HG03045 (cell line): ENCODE data around the gene OVOL3.

Source experiments
- ATAC-seq: cut with Tn5 transposase; IDR thresholded peaks from one replicate; pipeline ENCODE4 v1.9.1; 2021; ENCODE audit warnings: mild to moderate bottlenecking, moderate library complexity; ENCODE audit not compliant: unreplicated experiment

The OVOL3 gene

DNA sequence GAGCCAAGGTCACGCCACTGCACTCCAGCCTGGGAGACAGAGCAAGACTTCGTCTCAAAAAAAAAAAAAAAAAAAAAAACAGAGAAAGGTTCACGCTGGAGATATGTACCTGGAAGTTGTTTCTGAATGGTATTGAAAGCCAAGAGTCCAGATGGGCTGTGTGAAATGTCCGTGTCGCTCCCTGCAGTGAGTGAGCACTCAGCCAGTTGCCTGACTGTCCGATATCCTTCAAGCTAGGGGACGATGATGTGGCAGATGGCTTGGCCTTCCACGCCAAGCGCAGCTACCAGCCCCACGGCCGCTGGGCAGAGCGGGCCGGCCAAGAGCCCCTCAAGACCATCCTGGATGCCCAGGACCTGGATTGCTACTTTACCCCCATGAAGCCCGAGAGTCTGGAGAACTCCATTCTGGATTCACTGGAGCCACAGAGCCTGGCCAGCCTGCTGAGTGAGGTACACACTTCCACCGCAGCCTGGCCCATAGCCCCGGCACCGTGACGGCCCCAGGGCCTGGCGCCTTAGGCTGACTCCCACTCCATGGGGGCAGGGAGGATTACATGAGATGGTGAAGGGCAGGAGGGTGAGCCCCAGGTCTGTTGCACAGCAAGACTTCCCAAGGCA lies 11.7 kb upstream of the OVOL3 start:
- ATAC-seq = no peak

DNA sequence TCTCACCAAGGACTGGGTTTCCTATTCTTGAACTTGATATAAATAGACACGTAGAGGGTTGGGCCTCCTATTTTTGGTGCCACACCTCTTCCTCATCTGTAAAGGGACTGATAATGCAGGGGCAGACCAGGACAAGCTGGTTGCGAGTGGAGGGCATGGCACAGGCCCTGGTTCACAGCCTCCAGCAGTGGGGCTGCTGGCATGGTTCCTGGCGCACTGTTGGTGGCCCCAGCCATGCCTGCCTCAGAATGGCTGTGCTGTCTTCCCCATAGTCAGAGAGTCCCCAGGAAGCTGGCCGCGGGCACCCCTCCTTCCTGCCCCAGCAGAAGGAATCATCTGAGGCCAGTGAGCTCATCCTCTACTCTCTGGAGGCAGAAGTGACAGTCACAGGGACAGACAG lies 10.5 kb upstream of the OVOL3 start:
- no peak for ATAC-seq

DNA sequence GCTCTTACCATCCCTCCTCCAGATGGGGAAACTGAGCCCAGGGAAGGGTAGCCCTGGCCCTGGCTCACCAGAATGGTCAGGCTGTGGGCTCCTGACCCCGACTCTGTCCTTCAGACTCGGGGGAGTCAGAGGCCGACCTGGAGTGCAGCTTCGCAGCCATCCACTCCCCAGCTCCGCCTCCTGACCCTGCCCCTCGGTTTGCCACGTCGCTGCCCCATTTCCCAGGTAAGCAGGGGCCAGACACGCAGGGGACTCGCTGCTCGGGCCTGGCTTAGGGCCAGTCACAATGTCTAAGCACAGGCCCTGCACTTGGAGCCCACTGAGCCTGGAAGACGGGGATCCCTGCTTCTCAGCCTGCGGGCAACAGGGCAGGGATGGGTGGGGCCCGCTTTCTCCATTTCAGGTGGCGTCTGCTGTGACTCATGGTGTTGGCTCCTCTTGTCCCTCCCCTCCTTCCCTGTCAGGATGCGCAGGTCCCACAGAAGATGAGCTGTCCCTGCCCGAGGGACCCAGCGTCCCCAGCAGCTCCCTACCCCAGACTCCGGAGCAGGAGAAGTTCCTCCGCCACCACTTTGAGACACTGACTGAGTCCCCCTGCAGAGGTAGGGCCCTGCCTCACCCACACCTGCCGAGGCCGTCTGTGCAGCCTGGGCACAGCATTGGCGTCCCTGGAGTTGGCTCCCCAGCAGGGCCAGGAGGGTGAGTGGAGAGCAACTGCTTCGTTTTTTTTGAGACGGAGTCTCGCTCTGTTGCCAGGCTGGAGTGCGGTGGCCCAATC lies 9.2 kb upstream of the OVOL3 start:
- ATAC-seq = no peak

- no peak for ATAC-seq
Observed at GRCh38 chr19:36103040-36103626, 7.8 kb upstream of the OVOL3 start.

- ATAC-seq = no peak
Observed at GRCh38 chr19:36103842-36104552, 6.9 kb upstream of the OVOL3 start.

DNA sequence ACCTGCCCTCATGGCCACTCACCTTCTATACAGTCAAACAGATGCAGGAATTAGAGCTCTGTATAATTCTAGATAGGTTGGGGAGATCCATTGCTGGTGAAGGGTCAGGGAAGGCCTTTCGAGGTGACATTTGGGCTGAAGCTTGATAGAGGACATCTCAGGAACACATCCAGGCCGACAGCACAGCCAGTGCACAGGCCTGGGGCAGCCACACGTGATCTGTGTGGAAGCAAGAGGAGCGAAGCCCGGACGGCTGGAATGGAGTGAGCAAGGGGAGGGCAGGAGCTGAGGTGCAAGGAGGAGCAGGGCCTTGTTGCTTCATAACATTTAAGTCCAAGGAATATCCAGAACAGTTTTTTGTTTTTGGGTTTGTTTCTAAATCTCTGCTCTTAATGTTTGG lies 4.5 kb upstream of the OVOL3 start:
- no peak for ATAC-seq

DNA sequence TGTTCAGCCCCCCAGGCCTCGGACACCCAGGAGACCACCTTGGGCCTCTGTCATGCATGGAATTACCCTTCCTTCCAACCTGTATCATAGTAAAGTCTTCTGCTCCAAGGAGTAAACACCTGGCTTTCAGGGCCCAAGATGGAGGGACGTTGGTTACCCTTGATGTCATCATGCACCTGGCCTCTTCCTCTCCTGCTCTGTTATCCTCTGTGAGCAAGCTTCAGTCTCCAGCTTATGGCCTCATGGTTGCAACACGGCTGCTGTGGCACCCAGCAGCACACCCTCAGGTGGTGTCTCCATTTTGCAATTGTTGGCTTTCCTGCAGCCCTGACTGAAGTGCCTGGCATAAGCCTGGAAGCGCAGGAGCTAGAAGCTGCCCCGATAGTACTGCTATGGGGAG lies 4.0 kb upstream of the OVOL3 start:
- no peak for ATAC-seq

GRCh38 chr19:36108684-36109083 lies 2.3 kb upstream of the OVOL3 start:
- no peak for ATAC-seq

DNA sequence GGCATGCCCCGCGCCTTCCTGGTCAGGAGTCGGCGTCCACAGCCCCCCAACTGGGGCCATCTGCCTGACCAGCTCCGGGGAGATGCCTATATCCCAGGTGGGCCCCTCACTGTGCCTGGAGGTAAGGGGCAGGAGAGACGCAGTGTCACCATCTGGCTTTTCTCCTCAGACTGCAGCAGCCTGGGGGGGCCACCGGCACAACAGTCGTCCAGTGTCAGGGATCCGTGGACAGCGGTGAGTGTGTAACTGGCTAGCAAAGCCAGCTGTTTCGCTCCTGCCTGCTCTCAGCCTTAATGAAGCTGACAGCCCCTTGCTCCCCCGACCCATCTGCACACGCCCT lies 227 bp downstream of the OVOL3 start:
- no peak for ATAC-seq

- ATAC-seq = no peak
Observed at GRCh38 chr19:36112678-36113077, 1.7 kb downstream of the OVOL3 start.

DNA sequence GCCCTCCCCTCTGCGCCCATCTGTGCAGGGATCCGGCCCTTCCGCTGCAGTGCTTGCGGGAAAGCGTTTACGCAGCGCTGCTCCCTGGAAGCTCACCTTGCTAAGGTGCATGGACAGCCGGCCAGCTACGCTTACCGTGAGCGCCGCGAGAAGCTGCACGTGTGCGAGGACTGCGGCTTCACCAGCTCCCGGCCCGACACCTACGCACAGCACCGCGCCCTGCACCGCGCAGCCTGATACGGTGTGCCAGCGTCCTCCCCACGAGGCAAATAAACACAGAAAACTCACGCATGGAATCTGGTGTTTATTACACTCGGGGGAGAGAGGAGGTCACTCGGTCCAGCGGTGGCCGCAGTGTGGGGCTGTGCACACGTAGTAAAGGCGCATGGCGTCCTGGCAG lies 2.5 kb downstream of the OVOL3 start:
- no peak for ATAC-seq

GRCh38 chr19:36113894-36114720 lies 3.2 kb downstream of the OVOL3 start:
- peak; percentile 0 for ATAC-seq

DNA sequence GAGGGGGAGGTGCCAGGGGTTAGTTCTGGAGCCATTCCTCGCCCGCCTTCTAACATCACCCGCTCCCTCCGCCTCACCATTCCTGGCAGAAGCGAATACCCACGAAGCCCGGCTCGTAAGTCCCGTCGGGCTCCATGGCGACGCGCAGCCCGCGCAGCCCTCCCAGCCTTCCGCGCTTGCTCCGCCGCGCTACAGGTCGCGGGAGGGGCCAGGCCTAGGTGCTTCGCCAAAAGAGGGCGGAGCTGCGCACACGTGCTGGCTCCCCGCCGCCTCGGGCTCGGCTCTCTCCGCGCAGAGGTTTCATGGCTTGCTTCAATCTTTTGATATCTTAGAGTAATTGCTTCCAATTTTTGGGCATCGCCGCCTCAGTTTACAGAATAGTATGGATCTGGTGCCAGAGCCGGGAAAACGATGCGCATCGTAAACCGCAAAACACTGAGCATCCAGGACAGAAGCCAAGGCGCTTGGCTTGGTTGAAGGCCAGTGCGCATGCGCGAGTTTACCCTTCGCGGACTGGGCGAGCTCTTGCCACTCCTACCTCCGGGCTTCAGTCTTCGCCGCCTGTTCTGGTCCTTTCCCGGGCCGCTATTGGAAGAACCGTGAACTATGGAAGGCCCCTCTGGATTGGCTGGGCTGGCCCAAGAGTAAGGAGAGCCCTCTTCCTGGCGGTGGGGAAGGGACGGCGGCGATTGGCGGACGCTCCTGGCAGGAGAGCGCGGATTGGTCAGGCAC lies 3.9 kb downstream of the OVOL3 start, which contains the start of gene POLR2I:
Gene POLR2I (minus strand): TSS at position 155 of the 732 bp plus-strand sequence. CDS start 19 bp downstream, at position 136.
- ATAC-seq = peak; percentile 88

DNA sequence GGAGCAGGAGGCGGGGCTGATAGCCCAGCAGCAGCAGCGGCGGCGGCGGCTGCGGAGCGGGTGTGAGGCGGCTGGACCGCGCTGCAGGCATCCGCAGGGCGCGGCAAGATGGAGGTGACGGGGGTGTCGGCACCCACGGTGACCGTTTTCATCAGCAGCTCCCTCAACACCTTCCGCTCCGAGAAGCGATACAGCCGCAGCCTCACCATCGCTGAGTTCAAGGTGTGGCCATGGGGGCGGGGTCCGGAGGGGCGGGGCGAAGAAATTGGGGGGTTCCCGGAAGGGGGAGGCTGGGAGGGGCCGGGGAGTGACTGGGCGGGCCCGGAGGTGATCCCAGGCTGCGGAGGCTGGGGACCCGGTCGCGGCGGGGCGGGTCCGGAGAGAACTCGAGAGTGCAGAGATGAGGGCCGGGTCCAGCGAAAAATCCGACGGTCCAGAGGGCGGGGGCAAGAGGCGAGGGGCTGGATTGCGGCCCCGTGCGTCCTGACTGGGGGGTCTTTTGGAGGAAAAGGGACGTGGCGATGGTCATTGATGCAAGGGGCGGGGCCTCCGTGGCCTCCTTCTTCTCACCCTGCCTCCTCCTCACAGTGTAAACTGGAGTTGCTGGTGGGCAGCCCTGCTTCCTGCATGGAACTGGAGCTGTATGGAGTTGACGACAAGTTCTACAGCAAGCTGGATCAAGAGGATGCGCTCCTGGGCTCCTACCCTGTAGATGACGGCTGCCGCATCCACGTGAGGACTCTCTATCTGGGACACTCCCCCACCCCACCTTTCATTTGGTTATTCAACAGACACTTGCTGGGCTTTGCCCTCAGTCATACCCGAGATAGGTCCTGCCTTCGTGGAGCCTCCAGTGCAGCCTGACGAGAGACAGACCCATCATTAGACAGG lies 4.8 kb downstream of the OVOL3 start, which contains the start of gene TBCB:
Gene TBCB (plus strand): TSS at position 16 of the 891 bp plus-strand sequence. CDS start 93 bp downstream, at position 109.
- peak; percentile 22 for ATAC-seq

- no peak for ATAC-seq
Observed at GRCh38 chr19:36116344-36116637, 5.3 kb downstream of the OVOL3 start.

DNA sequence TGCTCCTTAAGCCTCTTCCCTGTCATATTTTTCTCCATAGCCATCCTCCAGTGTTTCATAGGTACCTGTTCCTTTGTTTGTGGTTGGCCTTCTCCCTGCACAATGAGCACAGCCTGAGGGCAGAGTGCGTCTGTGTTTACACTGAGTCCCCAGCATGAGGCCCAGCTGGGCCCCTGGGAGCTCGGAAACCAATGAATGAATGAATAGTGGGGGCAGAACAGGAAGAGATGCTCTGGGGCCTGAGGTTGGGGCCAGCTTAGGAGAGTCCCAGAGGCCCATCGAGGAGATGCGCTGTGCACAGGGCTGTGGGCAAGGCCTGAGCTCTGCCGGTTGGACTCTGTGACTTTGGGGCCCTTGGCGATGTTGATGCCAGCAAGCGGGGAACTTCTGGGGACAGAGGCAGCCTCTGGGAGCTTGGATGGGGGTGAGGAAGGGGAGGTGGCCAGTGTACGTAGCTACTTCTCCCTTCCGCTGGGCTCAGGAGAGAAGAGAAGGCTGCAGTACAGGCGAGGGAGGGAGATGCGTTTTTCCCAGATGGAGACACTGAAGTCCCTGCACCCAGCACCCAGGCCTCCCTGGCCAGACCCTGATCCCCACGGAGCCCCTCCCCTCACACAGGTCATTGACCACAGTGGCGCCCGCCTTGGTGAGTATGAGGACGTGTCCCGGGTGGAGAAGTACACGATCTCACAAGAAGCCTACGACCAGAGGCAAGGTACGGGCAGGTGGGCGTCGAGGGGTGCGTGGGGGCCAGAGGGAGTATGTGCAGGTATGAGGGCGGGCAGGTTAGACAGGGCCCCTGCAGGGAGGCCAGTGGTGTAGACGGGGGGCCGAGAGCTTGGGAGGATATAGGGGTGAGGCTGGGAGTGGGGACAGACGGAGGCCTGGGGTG lies 9.4 kb downstream of the OVOL3 start:
- ATAC-seq = no peak

DNA sequence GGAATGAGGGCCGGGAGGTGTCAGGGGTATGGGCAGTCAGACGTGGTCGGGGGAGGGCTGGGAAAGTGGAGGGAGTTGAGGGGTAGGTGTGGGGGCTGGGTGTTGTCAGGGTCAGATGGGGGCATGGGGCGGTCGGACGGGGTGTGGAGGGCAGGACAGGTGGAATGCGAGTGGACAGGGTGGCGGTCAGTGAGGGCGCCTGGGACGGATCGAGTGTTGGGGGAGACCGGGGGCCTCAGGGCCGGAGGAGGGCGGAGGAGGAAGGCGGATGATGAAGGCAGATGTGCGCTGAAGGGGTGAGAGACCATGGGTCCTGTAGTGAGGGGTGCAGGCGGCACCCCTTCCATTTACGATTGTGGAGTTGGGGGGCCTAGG lies 10.0 kb downstream of the OVOL3 start:
- no peak for ATAC-seq

DNA sequence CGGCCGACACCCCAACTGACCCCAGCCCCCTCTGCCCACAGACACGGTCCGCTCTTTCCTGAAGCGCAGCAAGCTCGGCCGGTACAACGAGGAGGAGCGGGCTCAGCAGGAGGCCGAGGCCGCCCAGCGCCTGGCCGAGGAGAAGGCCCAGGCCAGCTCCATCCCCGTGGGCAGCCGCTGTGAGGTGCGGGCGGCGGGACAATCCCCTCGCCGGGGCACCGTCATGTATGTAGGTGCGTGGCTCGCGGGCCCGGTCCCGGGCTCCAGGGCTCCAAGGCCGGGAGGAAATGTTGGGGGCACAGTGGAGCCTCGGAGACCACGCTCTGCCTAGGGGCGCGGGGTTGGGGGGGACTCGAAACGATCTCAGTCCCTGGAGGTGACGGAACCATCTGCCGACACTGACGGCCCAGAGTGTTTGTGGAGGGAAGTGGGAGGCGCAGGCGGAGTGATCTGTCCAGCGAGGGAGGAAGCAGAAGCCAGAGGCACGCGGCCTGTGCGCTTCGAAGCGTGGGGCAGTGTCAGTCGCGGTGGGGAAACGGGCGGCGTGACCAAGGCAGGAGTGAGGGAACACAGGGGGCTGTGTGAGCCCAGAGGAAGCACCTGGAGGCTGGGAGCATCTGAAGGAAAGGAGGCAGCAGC lies 10.7 kb downstream of the OVOL3 start:
- ATAC-seq = no peak
